Measurements from ENCODE around the gene MED22.
"Not testable (repeated sequence)": the region's sequence is repeated elsewhere in the genome, so short reads cannot be mapped to it uniquely, and the experiment has no call there.

The MED22 gene

GRCh38 chr9:133304477-133305377 lies 43.2 kb downstream of the MED22 start:
- DNase-seq: no peak

GRCh38 chr9:133304158-133304470 lies 43.8 kb downstream of the MED22 start:
- DNase-seq: no peak

- no peak for DNase-seq
Measured at GRCh38 chr9:133303266-133304157, 44.4 kb downstream of the MED22 start.

DNA sequence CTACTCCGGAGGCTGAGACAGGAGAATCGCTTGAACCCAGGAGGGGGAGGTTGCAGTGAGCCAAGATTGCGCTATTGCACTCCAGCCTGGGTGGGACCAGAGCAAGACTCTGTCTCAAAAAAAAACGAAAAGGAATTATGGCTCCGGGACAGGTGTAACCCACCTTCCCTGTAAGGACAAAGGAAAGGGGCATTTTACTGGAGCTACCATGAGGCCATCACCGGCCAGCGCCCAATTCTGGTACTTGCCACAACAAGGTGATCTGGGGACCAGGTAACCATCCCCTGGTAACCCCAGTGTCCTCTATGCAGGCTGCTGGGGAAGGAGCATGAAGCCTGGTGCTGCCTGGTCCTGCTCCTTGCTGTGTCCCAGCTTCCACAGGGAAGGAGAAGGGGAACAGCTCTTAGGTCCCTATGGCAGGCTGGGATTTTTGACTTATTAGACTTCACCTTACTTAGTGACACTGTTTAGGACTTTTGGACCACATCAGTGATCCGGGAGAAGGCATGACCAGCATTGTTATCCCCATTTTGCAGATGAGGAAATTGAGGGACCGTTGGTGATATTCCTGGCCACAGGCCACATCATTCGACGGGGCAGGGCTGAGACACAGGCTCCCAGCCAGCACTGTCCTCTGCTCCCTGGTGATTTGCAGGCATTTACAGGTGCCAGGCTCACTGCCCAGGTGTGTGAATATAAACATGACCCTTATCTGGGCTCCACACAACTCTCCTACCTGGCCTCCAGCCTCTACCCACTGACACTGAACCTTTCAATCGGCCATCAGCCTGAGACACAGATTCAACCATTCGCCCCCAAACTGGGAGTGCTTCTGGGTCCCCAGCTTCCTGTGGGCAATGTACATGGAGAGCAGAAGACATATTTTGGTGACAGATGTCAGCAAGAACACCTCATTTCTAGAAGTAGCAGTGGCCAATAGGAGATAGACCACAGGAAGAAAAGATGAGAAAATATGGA lies 46.4 kb downstream of the MED22 start:
- DNase-seq: no peak

DNA sequence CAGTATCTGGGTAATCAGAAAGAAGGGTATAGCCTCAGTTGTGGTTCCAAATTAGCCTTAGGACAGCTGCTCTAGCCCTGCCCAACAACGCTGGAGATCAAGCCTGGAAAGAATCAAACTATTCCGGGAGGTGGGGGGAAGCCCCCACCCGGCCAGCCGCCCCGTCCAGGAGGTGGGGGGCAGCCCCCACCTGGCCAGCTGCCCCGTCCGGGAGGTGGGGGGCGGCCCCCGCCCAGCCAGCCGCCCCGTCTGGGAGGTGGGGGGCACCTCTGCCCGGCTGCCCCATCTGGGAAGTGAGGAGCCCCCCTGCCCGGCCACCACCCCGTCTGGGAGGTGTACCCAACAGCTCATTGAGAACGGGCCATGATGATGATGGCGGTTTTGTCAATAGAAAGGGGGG lies 47.9 kb downstream of the MED22 start:
- not testable (repeated sequence) for DNase-seq

GRCh38 chr9:133294257-133294656 lies 53.7 kb downstream of the MED22 start:
- DNase-seq: no peak

DNA sequence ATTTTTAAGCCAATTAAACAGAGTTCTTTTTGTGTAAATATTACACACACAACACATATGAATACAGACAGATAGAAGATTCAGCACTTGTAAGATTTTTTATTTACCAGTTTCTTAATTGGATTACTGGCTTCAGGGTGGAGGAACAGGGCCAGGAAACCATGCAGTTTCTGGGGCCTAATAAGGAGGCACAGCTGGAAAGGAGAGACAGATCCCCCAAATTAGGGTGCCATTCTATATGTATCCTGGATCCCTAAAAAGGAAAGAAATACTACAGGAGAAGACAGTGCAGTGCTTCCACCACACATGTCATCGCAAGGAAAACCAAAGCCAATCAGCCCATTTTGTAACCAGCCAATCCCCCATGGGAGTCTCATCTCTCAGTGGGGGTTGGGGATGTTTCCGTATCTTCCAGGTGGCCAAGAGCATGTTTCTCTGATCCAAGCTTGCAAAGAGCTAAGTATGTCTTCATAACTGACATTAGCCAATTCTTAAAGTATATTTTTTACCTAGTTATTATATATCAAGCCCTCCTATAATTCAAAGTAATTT lies 57.1 kb downstream of the MED22 start:
- no peak for DNase-seq
